ENCODE results near the gene PRELID3B. TPM values are rescaled to one million over a fixed set of nuclear protein-coding genes. Genes with fewer than 3 reads are reported as not detected.

Gene PRELID3B
- total and polyA plus RNA-seq, 2 of the 13 experiments (the other 11 are each of a cell fraction or from before 2014, with no cell fraction given): 23.3 to 42.6 TPM

DNA sequence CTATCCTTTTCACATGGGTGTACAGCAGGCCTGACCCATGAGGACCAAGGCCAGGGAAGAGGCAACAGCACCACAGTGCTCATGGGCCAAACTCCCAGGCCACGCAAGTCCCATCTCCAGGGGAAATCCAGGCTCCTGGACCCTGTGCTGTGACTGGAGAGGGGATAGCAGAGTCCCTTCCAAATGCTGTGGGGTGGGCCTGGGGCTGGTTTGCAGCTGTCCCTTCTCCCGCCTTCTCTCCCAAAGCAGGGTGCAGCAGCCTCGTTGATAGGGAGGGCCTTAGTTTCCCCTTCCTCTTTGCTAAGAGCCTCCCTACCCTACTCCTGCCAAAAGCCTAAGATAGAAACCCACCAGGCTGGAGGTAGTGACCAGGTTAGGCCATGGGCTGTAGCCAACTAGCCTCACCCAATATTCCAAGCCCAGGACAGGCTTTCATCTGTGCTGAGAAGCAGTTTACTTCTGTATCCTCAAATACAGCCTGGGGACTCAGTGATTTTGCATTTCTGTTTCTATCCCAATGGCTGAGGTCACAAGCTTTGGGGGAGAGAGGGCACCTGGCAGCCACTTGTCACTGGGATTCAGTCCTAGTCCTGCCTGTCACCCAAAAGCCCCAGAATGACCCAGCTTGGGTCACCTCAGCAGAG is 36.9 kb downstream of the PRELID3B start (continued):
- TF ChIP-seq TBL1XR1 (IDR thresholded peaks at IDR 0.05; ENCODE audit: borderline replicate concordance, low read length, partially characterized antibody) (no peak), HNRNPLL (IDR thresholded peaks at IDR 0.05; ENCODE audit: low read depth, low read length, poor library complexity, severe bottlenecking) (no peak), HNF4G (IDR thresholded peaks at IDR 0.05; ENCODE audit: borderline replicate concordance, low read depth, low read length) (no peak), HNF4G (CRISPR knock-in tag; IDR thresholded peaks at IDR 0.05; ENCODE audit: borderline replicate concordance, low read depth) (no peak), LCORL (IDR thresholded peaks at IDR 0.05) (no peak), LCORL (CRISPR knock-in tag; IDR thresholded peaks at IDR 0.05) (no peak), ZNF577 (CRISPR knock-in tag; IDR thresholded peaks at IDR 0.05; ENCODE audit: borderline replicate concordance, low read depth) (no peak), HES4 (CRISPR knock-in tag; IDR thresholded peaks at IDR 0.05; ENCODE audit: borderline replicate concordance) (no peak; the same call in 1 of the 2 replicates), STAT6 (CRISPR knock-in tag; IDR thresholded peaks at IDR 0.05; ENCODE audit: borderline replicate concordance) (no peak), NR2C2 (CRISPR knock-in tag; IDR thresholded peaks at IDR 0.05; ENCODE audit: borderline replicate concordance) (no peak), ZBTB7A (CRISPR knock-in tag; IDR thresholded peaks at IDR 0.05) (peak; percentile 51; the same call in 1 of the 2 replicates), ZNF746 (CRISPR knock-in tag; IDR thresholded peaks at IDR 0.05) (no peak), ZNF281 (CRISPR knock-in tag; IDR thresholded peaks at IDR 0.05; ENCODE audit: borderline replicate concordance) (no peak), ZNF335 (CRISPR knock-in tag; IDR thresholded peaks at IDR 0.05) (no peak), KIAA2018 (CRISPR knock-in tag; IDR thresholded peaks at IDR 0.05; ENCODE audit: borderline replicate concordance) (no peak), FOXA3 (CRISPR knock-in tag; IDR thresholded peaks at IDR 0.05) (no peak)

All from HepG2 (cell line).